Activated CD8-positive, alpha-beta memory T cell treated with anti-CD3 and anti-CD28 coated beads, Interleukin-2, amount 50 U/mL, for 4 hours (primary cell): ENCODE results near the gene C12orf43.

ENCODE experiments used
- DNase-seq: peaks from one replicate; pipeline ENCODE4 v3.0.0-alpha.2; 2020

The C12orf43 gene

GRCh38 chr12:120972870-120973543 is 43.3 kb downstream of the C12orf43 start:
- no peak for DNase-seq

GRCh38 chr12:120971299-120972180 is 44.7 kb downstream of the C12orf43 start:
- no peak for DNase-seq

- DNase-seq: no peak
Measured at GRCh38 chr12:120970310-120970709, 46.0 kb downstream of the C12orf43 start.

GRCh38 chr12:120965534-120966091 is 50.7 kb downstream of the C12orf43 start:
- DNase-seq: no peak

GRCh38 chr12:120964298-120964697 is 52.0 kb downstream of the C12orf43 start:
- DNase-seq: no peak

- DNase-seq: no peak
Measured at GRCh38 chr12:120962532-120963020, 53.7 kb downstream of the C12orf43 start.

- no peak for DNase-seq
Measured at GRCh38 chr12:120961604-120962531, 54.4 kb downstream of the C12orf43 start.

GRCh38 chr12:120960657-120961056 is 55.6 kb downstream of the C12orf43 start:
- DNase-seq: no peak

- DNase-seq: no peak
Measured at GRCh38 chr12:120959111-120959878, 57.0 kb downstream of the C12orf43 start.

GRCh38 chr12:120956579-120957300 is 59.5 kb downstream of the C12orf43 start:
- DNase-seq: no peak

- DNase-seq: no peak
Measured at GRCh38 chr12:120955232-120955631, 61.1 kb downstream of the C12orf43 start.

GRCh38 chr12:120950807-120951206 is 65.5 kb downstream of the C12orf43 start:
- no peak for DNase-seq
